Neutrophil (primary cell): ENCODE measurements around the gene SORL1-AS1.

ENCODE experiments used
- H3K27ac ChIP-seq: fragments of 200-600 bp; sonication (generic); 2 replicates; pipeline ENCODE4 v1.5.1; 2016; ENCODE audit warnings: mild to moderate bottlenecking, moderate library complexity
- H3K27me3 ChIP-seq: fragments of 200-600 bp; sonication (generic); 2 replicates; pipeline ENCODE4 v1.6.0; 2016; ENCODE audit warnings: mild to moderate bottlenecking
- H3K36me3 ChIP-seq: fragments of 200-600 bp; sonication (generic); 2 replicates; pipeline ENCODE4 v1.5.1; 2017
- H3K4me1 ChIP-seq, 2 experiments: fragments of 200-600 bp in 1 of 2; sonication (generic) in 1 of 2; 1 replicate in 1 of 2; 2 replicates in 1 of 2; pipeline versions ENCODE4 v1.5.1 to v1.6.1; 2013 to 2016; ENCODE audit warnings: low read depth in 1 of 2, low read length in 1 of 2, mild to moderate bottlenecking in 1 of 2, moderate library complexity in 1 of 2; ENCODE audit not compliant: control insufficient read depth in 1 of 2, insufficient read depth in 1 of 2
- H3K4me3 ChIP-seq, 2 experiments: fragments of 200-600 bp in 1 of 2; sonication (generic) in 1 of 2; 1 replicate in 1 of 2; 2 replicates in 1 of 2; pipeline ENCODE4 v1.5.1; 2013 to 2016; ENCODE audit warnings: low read depth in 1 of 2, low read length in 1 of 2, mild to moderate bottlenecking in 1 of 2, moderate library complexity in 1 of 2
- H3K9me3 ChIP-seq: fragments of 200-600 bp; sonication (generic); 2 replicates; pipeline ENCODE4 v1.5.1; 2016
- CTCF ChIP-seq: fragments of 200-600 bp; sonication (generic); IDR thresholded peaks from 2 replicates; pipeline ENCODE4 v1.5.1; 2016; ENCODE audit warnings: antibody characterized with exemption

SORL1-AS1 gene

GRCh38 chr11:121450401-121450800, 2.4 kb downstream of the SORL1-AS1 start:
- H3K27me3 ChIP-seq = no peaks in the 10 kb centered on the region
- peak overlapping the region; percentile 69 to 99 for H3K4me3 ChIP-seq
- no peaks in the 10 kb centered on the region for H3K9me3 ChIP-seq
- no peak for TF ChIP-seq CTCF
- H3K36me3 ChIP-seq = peaks cover 16% of the 10 kb centered on the region
- peak overlapping the region; percentile 98 for H3K27ac ChIP-seq
- peaks cover 73 to 86% of the 10 kb centered on the region in 2 experiments for H3K4me1 ChIP-seq

GRCh38 chr11:121449626-121450025, 3.1 kb downstream of the SORL1-AS1 start:
- no peak for TF ChIP-seq CTCF
- H3K27me3 ChIP-seq = no peaks in the 10 kb centered on the region
- H3K27ac ChIP-seq = peak overlapping the region; percentile 98
- no peaks in the 10 kb centered on the region for H3K9me3 ChIP-seq
- peaks cover 8% of the 10 kb centered on the region for H3K36me3 ChIP-seq
- H3K4me1 ChIP-seq = peaks cover 73 to 86% of the 10 kb centered on the region in 2 experiments
- peak overlapping the region; percentile 69 to 99 for H3K4me3 ChIP-seq

DNA sequence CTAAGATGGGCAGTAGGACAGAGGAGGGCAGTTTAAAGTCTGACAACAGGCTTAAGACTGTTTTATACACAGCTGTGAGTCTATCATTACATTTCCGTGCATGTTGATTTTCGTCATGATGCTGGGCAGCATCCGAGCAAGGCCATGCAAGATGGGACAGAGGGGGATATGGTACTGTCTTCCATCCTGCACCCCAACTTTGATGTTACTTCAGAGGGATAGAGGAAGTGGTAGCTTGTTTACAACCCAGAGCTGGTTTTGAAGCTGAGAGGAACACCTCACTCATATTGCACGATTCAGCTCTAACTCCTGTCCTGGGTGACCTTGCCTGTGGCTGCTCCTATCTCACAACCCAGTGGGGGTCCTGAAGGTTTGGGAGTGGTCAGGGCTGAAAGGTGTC, 3.6 kb downstream of the SORL1-AS1 start:
- TF ChIP-seq CTCF = no peak
- no peaks in the 10 kb centered on the region for H3K27me3 ChIP-seq
- peaks cover 6% of the 10 kb centered on the region for H3K36me3 ChIP-seq
- H3K9me3 ChIP-seq = no peaks in the 10 kb centered on the region
- peaks cover 73 to 85% of the 10 kb centered on the region in 2 experiments for H3K4me1 ChIP-seq
- H3K4me3 ChIP-seq = peak overlapping the region; percentile 69 to 99
- peak overlapping the region; percentile 98 for H3K27ac ChIP-seq

DNA sequence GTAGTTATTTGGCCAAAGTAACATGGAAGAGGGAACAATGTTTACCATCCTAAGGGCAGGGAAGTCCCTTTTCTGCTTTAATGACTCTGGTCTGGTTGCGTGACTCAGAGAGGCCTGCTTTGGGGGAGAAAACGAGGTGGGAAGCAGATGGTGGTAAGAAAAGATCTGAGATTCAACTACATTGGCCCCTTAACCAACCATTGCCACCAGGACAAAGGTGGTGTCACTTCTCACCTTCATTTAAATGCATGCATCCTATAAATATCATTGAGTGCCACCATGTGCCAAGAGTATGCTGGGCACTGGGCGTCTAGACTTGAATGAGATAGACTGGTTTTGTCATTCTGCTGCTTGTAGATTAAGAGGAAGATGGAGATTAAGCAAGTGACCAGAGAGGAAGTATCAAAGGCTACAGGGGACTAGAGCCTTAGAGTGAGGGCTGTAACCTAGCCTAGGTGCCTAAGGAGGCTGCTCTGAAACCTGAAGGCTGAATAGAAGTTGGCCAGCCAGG, 4.3 kb downstream of the SORL1-AS1 start:
- no peak for TF ChIP-seq CTCF
- Histone ChIP-seq H3K27ac (peak overlapping the region; percentile 98), H3K9me3 (no peaks in the 10 kb centered on the region), H3K4me1 (peaks cover 73 to 82% of the 10 kb centered on the region in 2 experiments), H3K4me3 (peak overlapping the region; percentile 69 to 99), H3K27me3 (no peaks in the 10 kb centered on the region), H3K36me3 (no peaks in the 10 kb centered on the region)

DNA sequence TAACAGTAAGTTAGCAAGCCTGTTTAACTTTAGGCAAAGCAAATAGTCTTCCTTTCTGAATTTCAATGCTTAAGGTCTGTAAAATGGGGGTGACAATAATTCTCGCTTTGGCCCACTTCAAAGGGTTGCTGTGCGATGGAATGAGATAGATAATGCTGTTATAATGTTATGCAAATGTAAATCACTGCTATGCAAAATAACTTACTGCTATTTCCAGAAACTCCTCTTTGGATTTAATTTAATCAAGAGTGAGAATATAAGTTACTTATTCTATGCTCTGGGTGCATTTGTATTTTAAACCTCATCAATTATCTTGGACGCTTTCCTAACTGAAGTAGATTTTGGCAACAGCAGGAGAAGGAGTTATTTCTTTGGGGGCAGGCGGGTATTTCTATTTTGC, 4.8 kb downstream of the SORL1-AS1 start:
- peak overlapping the region; percentile 98 for H3K27ac ChIP-seq
- no peaks in the 10 kb centered on the region for H3K36me3 ChIP-seq
- H3K4me3 ChIP-seq = peak overlapping the region; percentile 69 to 99
- peaks cover 73 to 80% of the 10 kb centered on the region in 2 experiments for H3K4me1 ChIP-seq
- H3K9me3 ChIP-seq = no peaks in the 10 kb centered on the region
- H3K27me3 ChIP-seq = no peaks in the 10 kb centered on the region
- TF ChIP-seq CTCF = no peak

DNA sequence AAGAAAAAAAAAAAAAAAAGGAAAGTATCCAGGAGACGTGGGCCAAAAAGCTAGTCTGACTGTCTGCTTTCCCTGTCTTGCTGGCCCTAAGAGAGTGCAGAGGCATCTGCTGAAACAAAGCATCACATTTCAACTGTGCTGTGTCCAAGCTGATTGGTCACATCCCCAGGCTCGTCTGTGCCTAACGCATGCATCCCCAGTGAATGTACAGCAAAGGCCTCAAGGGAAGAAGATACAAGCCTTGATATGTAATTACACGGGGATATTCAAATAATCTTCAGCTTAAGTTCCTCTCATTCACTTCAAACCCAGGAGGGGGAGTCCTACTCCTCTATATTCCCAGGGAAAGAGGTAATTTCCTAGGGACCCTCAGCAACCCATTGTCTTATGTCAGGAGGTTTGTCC, 6.0 kb downstream of the SORL1-AS1 start:
- no peaks in the 10 kb centered on the region for H3K9me3 ChIP-seq
- peak overlapping the region in 1 of 2 experiments; percentile 99 for H3K4me3 ChIP-seq
- H3K27ac ChIP-seq = peak overlapping the region; percentile 98
- H3K4me1 ChIP-seq = peaks cover 73 to 80% of the 10 kb centered on the region in 2 experiments
- TF ChIP-seq CTCF = no peak
- H3K36me3 ChIP-seq = no peaks in the 10 kb centered on the region
- H3K27me3 ChIP-seq = no peaks in the 10 kb centered on the region
